GM21529 (cell line): ENCODE results near the gene C20orf144.
"Not testable (repeated sequence)": the region's sequence is repeated elsewhere in the genome, so short reads cannot be mapped to it uniquely, and the experiment has no call there.

ENCODE experiments used
- ATAC-seq: cut with Tn5 transposase; IDR thresholded peaks from one replicate; pipeline ENCODE4 v1.9.1; 2021; ENCODE audit not compliant: unreplicated experiment

C20orf144 gene

DNA sequence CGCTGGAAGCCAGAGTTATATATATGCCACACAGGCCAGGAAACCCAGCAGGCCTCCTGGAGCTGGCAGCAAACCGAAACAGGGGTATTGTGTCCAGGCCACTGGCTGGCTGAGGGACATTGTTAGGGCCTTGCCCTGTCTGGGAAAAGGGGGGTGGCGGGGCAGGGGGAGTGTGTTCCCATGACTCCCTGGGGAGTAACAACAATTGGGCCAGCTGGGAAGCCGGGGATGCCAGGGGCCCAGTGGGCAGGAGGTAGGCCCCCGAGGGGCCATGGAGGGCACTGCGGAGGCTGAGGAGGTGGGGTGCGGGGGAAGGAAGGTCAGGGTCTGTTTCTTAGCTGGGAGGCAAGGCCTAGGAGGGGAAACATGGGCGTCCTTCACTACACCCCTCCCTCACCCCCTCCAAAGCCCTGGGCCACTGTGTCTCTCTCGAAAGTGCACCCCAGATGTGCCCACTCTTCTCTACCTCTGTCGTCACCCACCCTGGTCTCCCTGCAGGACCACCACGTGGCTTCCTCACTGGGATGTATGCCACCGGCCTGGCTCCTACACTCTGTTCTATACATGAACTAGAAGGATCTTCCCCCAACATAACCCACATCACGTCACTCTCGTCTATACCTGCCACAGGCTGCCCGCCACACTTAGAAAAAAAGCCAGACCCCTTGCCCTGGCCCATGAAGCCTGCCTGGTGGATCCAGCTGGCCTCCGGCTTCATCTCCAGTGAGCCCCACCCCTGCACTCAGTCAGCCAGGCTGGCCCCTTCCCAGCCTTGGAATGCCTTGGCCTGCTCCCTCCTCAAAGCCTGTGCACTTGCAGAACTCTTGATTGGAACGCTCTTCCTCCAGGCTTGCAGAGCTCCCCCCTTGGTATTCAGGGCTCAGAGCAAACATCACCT is 31.9 kb downstream of the C20orf144 start:
- ATAC-seq = no peak

DNA sequence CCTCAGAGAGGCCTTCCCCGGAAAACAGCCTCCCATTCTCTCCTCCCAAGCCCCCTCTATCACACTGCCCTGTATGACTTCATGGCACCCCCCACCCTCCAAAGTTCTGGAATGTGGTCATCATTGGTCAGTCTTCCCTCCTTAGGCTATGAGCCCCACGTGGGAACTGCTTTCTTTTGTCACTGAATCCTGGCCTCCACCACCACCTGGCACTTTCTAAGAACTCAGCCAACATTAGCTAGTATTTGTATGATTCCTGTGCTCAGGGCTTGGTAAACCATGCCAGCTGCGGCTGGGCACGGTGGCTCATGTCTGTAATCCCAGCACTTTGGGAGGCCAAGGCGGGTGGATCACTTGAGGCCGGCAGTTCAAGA is 32.5 kb downstream of the C20orf144 start:
- ATAC-seq = no peak

DNA sequence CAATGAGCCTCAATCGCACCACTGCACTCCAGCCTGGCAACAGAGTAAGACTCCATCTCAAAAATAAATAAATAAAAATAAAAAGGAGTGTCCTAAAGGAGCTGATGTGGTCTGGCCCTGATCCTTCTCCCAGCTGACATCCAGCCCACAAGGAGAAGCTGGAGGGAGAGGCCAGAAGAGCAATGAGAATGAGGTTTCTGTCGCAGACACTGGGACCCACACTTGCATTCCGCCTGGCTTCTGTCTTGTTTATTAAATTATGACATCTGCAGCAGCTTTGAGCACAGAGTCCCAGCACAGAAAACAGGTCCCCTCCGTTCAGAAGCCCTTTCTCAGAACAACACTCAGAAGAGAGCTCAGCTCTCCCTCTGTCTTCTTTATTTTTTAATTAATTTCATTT is 34.3 kb downstream of the C20orf144 start:
- no peak for ATAC-seq

DNA sequence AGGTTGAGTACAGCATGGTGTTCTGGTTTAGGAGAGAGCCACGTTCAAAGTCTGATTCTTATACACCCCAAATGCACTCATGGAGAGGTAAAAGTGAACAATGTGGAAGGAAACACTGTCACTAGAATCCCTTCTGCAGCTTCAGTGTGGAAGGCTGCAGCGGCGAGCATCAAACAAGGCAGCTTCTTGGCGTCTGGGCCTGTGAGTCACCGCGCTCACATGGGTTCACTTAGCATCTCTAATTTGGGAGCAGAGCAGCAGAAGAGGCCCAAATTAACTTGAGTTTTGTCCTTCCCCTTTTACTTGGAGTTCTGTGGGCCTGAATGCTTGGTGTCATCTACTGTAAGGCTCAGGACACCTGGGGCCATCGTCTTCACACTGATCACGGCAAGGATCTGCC is 35.0 kb downstream of the C20orf144 start:
- no peak for ATAC-seq

DNA sequence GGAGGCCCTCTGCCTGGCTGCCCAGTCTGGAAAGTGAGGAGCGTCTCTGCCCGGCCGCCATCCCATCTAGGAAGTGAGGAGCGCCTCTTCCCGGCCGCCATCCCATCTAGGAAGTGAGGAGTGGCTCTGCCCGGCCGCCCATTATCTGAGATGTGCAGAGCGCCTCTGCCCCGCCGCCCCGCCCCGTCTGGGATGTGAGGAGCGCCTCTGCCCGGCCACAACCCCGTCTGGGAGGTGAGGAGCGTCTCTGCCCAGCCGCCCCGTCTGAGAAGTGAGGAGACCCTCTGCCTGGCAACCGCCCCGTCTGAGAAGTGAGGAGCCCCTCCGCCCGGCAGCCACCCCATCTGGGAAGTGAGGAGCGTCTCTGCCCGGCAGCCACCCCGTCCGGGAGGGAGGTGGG is 36.8 kb downstream of the C20orf144 start:
- ATAC-seq = not testable (repeated sequence)

DNA sequence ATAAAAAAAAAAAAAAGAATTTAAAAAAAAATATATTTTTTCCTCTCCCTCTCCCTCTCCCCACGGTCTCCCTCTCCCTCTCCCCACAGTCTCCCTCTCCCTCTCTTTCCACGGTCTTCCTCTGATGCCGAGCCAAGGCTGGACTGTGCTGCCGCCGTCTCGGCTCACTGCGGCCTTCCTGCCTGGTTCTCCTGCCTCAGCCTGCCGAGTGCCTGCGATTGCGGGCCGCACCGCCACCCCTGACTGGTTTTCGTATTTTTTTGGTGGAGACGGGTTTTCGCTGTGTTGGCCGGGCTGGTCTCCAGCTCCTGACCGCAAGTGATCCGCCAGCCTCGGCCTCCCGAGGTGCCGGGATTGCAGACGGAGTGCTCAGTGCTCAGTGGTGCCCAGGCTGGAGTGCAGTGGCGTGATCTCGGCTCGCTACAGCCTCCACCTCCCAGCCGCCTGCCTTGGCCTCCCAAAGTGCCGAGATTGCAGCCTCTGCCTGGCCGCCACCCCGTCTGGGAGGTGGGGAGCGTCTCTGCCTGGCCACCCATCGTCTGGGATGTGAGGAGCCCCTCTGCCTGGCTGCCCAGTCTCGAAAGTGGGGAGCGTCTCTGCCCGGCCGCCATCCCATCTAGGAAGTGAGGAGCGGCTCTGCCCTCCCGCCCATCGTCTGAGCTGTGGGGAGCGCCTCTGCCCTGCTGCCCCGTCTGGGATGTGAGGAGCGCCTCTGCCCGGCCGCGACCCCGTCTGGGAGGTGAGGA is 38.7 kb downstream of the C20orf144 start:
- not testable (repeated sequence) for ATAC-seq

DNA sequence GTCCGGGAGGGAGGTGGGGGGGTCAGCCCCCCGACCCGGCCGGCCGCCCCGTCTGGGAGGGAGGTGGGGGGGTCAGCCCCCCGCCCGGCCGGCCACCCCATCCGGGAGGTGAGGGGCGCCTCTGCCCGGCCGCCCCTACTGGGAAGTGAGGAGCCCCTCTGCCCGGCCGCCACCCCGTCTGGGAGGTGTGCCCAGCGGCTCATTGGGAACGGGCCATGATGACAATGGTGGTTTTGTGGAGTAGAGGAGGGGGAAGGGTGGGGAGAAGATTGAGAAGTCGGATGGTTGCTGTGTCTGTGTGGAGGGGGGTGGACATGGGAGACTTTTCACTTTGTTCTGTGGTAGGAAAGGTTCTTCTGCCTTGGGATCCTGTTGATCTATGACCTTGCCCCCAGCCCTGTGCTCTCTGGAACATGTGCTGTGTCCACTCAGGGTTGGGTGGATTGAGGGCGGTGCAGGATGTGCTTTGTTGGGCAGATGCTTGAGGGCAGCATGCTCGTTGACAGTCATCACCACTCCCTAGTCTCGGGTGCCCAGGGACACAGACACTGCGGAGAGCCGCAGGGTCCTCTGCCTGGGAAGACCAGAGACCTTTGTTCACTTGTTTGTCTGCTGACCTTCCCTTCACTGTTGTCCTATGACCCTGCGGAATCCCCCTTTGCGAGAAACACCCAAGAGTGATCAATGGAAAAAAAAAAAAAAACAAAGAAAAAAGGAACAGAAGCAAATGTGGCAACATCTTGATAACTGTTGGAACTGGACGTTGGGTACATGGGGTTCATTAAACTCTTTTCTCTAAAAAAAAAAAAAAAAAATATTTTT is 39.7 kb downstream of the C20orf144 start:
- ATAC-seq = no peak

DNA sequence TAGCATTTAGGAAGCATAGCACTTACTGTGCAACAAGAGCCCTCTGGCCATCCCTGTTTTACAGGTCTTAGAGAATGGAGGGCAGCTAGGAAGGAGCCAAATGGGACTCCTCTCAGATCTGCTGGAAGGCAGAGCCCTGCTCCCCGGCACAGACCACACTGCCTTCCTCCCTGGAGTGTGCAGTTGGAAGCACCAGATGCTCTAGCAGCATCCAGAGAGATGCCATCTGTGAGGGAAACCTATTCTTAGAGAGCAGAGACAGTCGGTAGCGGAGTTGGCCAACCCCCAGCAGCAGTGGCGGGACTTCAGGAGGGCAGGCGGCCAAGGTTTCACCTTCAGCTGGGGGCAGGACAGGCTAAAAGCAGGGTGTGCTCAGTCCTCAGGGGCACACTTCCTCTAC is 40.7 kb downstream of the C20orf144 start:
- no peak for ATAC-seq

DNA sequence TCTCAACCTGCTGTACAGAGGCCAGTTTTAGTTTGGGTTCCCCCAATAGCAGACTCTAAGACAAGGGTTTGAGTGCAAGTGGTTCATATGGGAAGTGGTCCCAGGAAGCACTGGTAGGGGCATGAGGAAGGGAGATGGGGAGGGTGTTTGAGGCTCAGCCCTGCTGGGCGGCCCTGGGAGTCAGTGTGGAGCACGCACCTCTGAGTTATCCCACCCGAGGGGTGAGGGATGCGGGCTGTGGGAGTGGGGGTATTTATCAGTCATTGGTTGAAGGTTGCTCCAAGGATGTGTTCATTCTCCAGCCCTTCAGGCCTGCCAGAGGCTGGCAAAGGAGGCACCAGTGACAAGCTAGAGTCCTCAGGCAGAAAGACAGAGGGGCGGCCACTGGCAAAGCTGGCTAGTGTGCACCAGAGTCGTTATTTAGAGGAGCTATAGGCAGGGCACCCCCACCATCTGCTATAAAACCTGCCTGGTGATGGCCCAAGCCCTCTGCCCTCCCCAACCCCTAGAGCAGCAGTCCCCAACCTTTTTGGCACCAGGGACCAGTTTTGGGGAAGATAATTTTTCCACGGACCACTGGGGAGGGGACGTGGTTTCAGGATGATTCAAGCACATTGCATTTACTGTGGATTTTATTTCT is 41.5 kb downstream of the C20orf144 start:
- no peak for ATAC-seq

DNA sequence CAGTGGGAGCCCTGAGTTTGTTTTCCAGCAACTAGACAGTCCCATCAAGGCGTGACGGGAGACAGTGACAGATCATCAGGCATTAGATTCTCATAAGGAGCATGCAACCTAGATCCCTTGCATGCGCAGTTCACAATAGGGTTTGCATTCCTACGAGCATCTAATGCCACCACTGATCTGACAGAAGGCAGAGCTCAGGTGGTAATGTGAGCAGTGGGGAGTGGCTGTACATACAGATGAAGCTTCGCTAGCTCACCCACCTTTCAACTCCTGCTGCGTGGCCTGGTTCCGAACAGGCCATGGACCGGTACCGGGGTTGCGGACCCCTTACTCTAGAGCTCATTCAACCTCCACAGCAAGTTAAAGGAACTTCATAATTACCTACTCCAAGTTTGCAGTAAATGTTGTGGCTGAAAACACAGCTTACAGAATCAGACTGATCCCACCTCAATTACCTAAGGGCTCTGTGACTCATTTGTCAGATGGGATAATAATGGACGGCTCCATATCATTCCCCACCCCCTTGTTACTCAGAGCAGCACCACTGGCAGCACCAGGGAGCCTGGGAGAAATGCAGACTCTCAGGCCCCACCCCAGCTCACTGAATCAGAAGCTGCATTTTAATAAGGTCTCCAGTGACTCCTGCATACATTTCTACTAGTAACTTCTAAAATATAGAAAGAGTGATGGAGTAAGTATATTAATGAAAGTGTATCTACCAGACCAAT is 42.2 kb downstream of the C20orf144 start:
- no peak for ATAC-seq

DNA sequence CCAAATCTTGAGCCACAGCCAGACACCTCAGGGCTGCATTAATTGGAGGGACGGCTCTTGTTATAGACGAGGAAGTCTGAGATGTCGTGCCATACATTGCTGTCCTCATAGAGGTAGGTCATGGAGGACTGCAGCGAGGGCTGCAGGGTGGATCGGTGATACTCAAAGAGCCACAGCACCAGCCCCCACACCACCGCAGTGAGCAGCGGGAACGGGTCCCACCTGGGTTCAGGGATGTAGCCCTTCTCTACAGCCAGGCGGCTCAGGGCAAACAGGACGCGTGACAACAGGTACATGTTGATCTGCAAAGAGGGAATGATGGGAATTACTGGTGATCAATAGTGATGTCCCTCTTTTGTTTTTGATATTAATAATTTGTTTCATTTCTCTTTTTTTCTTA is 45.5 kb downstream of the C20orf144 start:
- no peak for ATAC-seq

DNA sequence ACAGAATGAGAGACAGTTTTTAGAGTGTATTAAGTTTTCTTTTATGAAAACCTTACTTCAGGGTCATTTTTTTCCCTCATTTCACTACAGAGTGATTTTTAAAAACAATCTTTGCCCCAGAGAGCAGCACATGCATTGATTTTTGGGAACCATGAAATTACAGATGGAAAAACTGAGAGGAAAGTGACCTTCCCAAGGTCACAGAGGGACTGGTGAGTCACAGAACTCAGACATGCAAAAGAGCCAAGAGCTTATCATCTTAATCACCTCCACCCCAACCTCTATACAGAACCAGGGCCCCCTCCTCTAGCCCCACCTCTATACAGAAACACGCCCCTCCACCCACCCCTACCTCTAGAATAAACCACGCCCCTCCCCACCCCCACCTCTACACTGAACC is 47.3 kb downstream of the C20orf144 start:
- ATAC-seq = no peak

DNA sequence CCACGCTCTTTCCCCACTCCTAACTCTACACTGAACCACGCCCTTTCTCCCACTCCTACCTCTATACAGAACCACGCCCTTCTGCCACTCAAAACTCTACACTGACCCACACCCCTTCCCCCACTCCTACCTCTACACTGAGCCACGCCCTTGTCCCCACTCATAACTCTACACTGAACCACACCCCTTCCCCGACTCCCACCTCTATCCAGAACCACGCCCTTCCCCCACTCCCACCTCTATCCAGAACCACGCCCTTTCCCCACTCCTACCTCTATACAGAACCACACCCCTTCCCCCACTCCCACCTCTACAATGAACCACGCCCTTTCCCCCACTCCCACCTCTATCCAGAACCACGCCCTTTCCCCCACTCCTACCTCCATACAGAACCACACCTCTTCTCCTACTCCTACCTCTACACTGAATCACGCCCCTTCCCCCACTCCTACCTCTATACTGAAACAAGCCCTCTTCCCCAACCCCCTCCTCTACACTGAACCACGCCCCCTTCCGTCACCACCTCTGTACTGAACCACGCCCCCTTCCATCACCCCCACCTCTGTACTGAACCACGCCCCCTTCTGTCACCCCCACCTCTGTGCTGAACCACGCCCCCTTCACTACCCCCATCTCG is 47.9 kb downstream of the C20orf144 start:
- ATAC-seq = no peak

DNA sequence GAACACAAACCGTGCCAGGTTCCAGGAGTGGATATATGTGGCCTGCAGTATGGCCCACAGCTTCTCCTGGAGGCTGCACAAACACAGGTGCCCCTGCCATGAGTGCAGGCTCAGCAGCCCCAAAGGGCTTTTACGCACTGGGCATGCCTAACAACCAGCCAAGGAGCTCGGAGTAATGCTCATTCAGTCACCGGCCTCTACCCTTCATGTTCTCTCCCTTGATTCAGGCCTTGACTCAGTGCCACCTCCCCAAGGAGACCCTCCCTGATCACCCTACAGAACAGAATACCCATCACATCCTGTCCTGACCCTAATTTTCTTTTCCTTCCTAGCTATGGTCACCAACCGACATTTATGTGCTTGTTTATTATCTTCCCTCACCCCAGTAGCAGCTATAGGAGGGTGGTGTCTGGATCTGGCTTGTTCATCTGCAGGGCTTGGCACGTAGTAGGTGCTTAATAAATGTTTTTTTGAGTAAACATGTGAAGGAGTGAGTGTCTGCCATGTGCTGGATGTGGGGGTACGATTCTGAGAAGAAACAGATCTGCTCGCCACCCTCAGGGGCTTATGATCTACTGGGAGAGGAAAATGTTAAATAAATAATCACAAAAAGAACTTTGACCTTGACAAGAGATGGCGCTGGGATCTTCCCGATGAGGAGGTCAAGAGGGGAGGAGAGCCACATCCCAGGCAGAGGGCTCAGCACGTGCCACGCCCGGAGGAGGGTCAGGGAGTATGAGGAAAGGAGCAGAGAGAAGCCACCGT is 48.7 kb downstream of the C20orf144 start:
- no peak for ATAC-seq

DNA sequence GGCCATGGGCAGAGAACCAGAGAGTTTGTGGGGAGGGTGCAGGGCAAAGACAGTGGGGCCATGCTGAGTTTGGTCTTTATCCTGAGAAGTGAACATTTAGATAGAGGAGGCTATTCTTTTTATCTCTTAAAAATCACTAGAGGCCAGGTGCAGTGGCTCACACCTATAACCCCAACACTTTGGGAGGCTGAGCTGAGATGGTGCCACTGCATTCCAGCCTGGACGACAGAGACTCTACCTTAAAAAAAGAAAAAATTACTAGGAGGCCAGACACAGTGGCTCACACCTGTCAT is 49.3 kb downstream of the C20orf144 start:
- no peak for ATAC-seq
